Measurements from ENCODE around the gene LRRC52. TPM values are rescaled to one million over a fixed set of nuclear protein-coding genes. Genes with fewer than 3 reads are reported as not detected.

Gene LRRC52
- total RNA-seq, 1 experiment from 2014 or later: not detected

GRCh38 chr1:165531021-165531420 is 12.8 kb upstream of the LRRC52 start:
- intact Hi-C loops (cut with micrococcal nuclease; ENCODE audit: unreplicated experiment): no loop called here
- in situ Hi-C loops (cut with HindIII; ENCODE audit: low pct_unique_long_range_greater_than_20kb, low sequenced_read_pairs): no loop called here
- no peak for TF ChIP-seq SIN3A (IDR thresholded peaks at IDR 0.05; ENCODE audit: borderline replicate concordance, insufficient read depth, low read depth, low read length)
- TF ChIP-seq POLR2AphosphoS5 (IDR thresholded peaks at IDR 0.05; ENCODE audit: low read depth, low read length): no peak
- no peak for TF ChIP-seq REST (IDR thresholded peaks at IDR 0.05; ENCODE audit: insufficient read depth in 1 of 2, low read depth in 2 of 2, low read length in 1 of 2)
- TF ChIP-seq, protein P1, sequence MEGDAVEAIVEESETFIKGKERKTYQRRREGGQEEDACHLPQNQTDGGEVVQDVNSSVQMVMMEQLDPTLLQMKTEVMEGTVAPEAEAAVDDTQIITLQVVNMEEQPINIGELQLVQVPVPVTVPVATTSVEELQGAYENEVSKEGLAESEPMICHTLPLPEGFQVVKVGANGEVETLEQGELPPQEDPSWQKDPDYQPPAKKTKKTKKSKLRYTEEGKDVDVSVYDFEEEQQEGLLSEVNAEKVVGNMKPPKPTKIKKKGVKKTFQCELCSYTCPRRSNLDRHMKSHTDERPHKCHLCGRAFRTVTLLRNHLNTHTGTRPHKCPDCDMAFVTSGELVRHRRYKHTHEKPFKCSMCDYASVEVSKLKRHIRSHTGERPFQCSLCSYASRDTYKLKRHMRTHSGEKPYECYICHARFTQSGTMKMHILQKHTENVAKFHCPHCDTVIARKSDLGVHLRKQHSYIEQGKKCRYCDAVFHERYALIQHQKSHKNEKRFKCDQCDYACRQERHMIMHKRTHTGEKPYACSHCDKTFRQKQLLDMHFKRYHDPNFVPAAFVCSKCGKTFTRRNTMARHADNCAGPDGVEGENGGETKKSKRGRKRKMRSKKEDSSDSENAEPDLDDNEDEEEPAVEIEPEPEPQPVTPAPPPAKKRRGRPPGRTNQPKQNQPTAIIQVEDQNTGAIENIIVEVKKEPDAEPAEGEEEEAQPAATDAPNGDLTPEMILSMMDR (IDR thresholded peaks at IDR 0.05): no peak
- TF ChIP-seq TCF7L2 (IDR thresholded peaks at IDR 0.05; ENCODE audit: low read depth, low read length): no peak
- POLR2A ChIA-PET: no interaction called here
- no TSS peak for BruUV-seq (replicated peaks)
- Histone ChIP-seq H3K27ac (ENCODE audit: low read length) (no peak overlapping the region), H3K4me3 (ENCODE audit: low read depth in 2 of 2, low read length in 2 of 2) (no peak overlapping the region), H3K36me3 (ENCODE audit: control insufficient read depth, insufficient read depth, low read length) (no peaks in the 10 kb centered on the region), H3K4me1 (ENCODE audit: control insufficient read depth, insufficient read depth, low read length) (no peaks in the 10 kb centered on the region), H3K27me3 (ENCODE audit: control insufficient read depth, insufficient read depth, low read length) (peaks cover 7% of the 10 kb centered on the region; the same call in 1 of the 2 replicates), H3K9me3 (ENCODE audit: control insufficient read depth, insufficient read depth, low read depth, low read length) (no peaks in the 10 kb centered on the region)
- no peak for DNase-seq (ENCODE audit: low read depth, low spot score)
- CTCF ChIA-PET: no interaction called here
- ATAC-seq: no peak

DNA sequence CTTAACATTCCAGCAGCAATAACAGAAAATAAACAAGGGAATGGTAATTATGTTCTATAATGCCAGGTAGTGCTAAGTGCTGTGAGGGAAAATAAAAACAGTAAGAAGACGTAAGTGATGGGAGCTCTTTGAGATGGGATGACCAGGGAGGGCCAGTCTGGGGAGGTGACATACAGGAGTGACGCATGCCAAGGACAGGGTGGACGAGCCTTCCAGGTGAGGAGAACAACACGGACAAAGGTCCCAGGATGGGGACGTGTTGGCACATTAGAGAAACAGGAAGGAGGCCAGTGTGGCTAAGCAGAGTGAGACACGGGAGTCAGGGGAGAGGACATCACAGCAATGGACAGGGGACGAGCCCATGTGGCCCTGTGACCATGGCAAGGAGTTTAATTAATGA is 11.7 kb upstream of the LRRC52 start:
- ChIA-PET CTCF (no interaction called here), POLR2A (no interaction called here)
- no TSS peak for BruUV-seq (replicated peaks)
- H3K4me3 ChIP-seq (ENCODE audit: low read depth in 2 of 2, low read length in 2 of 2): no peak overlapping the region
- H3K9me3 ChIP-seq (ENCODE audit: control insufficient read depth, insufficient read depth, low read depth, low read length): no peaks in the 10 kb centered on the region
- peaks cover 9% of the 10 kb centered on the region; the same call in 1 of the 2 replicates for H3K27me3 ChIP-seq (ENCODE audit: control insufficient read depth, insufficient read depth, low read length)
- in situ Hi-C loops (cut with HindIII; ENCODE audit: low pct_unique_long_range_greater_than_20kb, low sequenced_read_pairs) (no loop called here), intact Hi-C loops (cut with micrococcal nuclease; ENCODE audit: unreplicated experiment) (no loop called here)
- no peaks in the 10 kb centered on the region for H3K36me3 ChIP-seq (ENCODE audit: control insufficient read depth, insufficient read depth, low read length)
- TF ChIP-seq REST (IDR thresholded peaks at IDR 0.05; ENCODE audit: insufficient read depth in 1 of 2, low read depth in 2 of 2, low read length in 1 of 2) (no peak), TCF7L2 (IDR thresholded peaks at IDR 0.05; ENCODE audit: low read depth, low read length) (no peak), SIN3A (IDR thresholded peaks at IDR 0.05; ENCODE audit: borderline replicate concordance, insufficient read depth, low read depth, low read length) (no peak), POLR2AphosphoS5 (IDR thresholded peaks at IDR 0.05; ENCODE audit: low read depth, low read length) (no peak)
- TF ChIP-seq, protein P1 (IDR thresholded peaks at IDR 0.05): no peak
- no peak for ATAC-seq
- DNase-seq (ENCODE audit: low read depth, low spot score): no peak
- H3K27ac ChIP-seq (ENCODE audit: low read length): no peak overlapping the region
- H3K4me1 ChIP-seq (ENCODE audit: control insufficient read depth, insufficient read depth, low read length): no peaks in the 10 kb centered on the region
